EH (cell line): ENCODE results near the gene SUPT4H1.

ENCODE experiments used
- DNase-seq: peaks from one replicate; pipeline ENCODE4 v3.0.0-alpha.2; 2015; ENCODE audit warnings: low read depth

The SUPT4H1 gene

GRCh38 chr17:58339755-58340404, 12.1 kb downstream of the SUPT4H1 start:
- no peak for DNase-seq

- peak; percentile 91 for DNase-seq
Observed at GRCh38 chr17:58338841-58339754, 12.9 kb downstream of the SUPT4H1 start.

- no peak for DNase-seq
Observed at GRCh38 chr17:58338454-58338840, 13.6 kb downstream of the SUPT4H1 start.

- peak; percentile 97 for DNase-seq
Observed at GRCh38 chr17:58337600-58338453, 14.2 kb downstream of the SUPT4H1 start.

GRCh38 chr17:58337210-58337599, 14.8 kb downstream of the SUPT4H1 start:
- DNase-seq: peak; percentile 18

GRCh38 chr17:58336456-58337209, 15.4 kb downstream of the SUPT4H1 start:
- peak; percentile 41 for DNase-seq

GRCh38 chr17:58335779-58336455, 16.1 kb downstream of the SUPT4H1 start:
- DNase-seq: peak; percentile 32

- DNase-seq: no peak
Observed at GRCh38 chr17:58335061-58335731, 16.8 kb downstream of the SUPT4H1 start.

GRCh38 chr17:58334661-58335060, 17.3 kb downstream of the SUPT4H1 start:
- DNase-seq: no peak

GRCh38 chr17:58334256-58334655, 17.7 kb downstream of the SUPT4H1 start:
- DNase-seq: no peak

- DNase-seq: no peak
Observed at GRCh38 chr17:58333736-58334207, 18.2 kb downstream of the SUPT4H1 start.

GRCh38 chr17:58332778-58333735, 18.9 kb downstream of the SUPT4H1 start:
- DNase-seq: no peak

GRCh38 chr17:58331815-58332777, 19.9 kb downstream of the SUPT4H1 start:
- DNase-seq: no peak

GRCh38 chr17:58330997-58331814, 20.8 kb downstream of the SUPT4H1 start:
- DNase-seq: no peak

GRCh38 chr17:58330538-58330996, 21.4 kb downstream of the SUPT4H1 start:
- no peak for DNase-seq

GRCh38 chr17:58329810-58330537, 22.0 kb downstream of the SUPT4H1 start:
- no peak for DNase-seq
